GM18868 (cell line): ENCODE measurements around the gene SPAG5.

Source experiments
- ATAC-seq: cut with Tn5 transposase; IDR thresholded peaks from one replicate; pipeline ENCODE4 v1.9.1; 2021; ENCODE audit warnings: mild to moderate bottlenecking, moderate library complexity; ENCODE audit not compliant: unreplicated experiment

SPAG5 gene

DNA sequence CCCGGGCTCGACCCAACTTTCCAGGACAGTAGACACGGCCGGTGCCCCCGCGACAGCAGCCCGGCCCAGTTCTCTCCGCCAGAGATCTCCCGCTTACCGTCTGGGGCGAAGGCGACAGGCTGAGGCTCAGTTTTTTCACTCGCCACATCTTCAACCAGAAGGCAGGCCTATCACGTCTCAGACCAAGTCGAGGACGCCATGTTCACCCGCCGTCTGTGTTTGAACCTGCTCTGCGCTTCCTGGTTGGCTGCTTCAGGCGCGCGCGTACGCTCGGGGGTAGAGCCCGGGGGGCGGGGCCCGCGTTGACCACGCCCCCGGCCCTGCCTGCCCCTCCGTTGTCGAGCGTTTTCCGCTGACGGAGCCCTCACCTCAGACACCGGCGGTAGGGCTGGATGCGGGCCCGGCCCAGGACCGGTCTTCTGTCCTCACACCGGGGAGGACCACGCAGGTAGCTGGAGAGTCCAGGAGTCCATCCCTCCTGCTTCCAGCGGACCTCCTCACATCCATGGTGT lies at the start of gene SPAG5:
Gene SPAG5 (minus strand): TSS at position 227 of the 512 bp plus-strand sequence. CDS start 79 bp downstream, at position 148.
- ATAC-seq, result peak; percentile 79

DNA sequence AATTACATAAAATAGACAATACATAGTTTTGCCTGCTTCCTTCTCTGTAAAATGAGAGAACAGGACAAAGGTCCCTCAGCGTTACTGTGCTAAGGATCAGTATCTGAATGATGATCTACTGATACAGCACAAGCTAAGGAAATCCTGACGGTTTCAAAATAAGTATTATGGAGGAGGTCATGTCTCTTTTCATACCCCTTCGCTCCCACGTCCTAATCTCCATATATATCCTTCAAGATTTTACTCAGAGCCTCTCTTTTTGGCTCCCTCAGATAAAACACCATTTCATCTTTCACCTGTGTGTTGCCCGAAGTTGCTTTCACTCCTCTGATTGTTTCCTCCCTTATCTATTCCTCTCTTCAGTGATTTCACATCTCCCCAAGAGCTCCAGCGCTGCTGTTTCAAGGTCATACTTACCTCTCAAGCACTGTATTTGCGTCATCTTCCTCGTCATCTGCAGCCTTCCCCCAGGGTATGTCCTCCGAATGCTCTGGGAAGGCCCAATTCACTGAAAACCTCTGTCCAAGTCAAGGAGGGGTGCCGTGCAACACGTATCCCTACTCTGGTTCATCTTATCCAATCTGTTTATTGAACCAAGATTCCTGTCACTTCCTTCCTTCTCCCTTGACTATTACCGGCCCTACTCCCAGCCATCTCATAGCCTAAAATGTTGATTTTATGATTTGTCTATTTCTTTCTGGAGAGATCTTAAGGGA lies 47.4 kb upstream of the SPAG5 start:
- ATAC-seq, result no peak

- no peak for ATAC-seq
Measured at GRCh38 chr17:28645576-28645939, 46.7 kb upstream of the SPAG5 start.

GRCh38 chr17:28644787-28645575 lies 46.2 kb upstream of the SPAG5 start, which contains the start of gene BLTP2:
Gene BLTP2, minus strand, starts transcription at chr17:28645158. Its CDS starts 102 bp downstream, at chr17:28645056.
- ATAC-seq, result peak; percentile 90

- peak; percentile 3 for ATAC-seq
Measured at GRCh38 chr17:28643983-28644786, 45.4 kb upstream of the SPAG5 start.

GRCh38 chr17:28641579-28641978 lies 42.8 kb upstream of the SPAG5 start:
- ATAC-seq, result no peak

- ATAC-seq, result no peak
Measured at GRCh38 chr17:28635506-28635905, 36.7 kb upstream of the SPAG5 start.

DNA sequence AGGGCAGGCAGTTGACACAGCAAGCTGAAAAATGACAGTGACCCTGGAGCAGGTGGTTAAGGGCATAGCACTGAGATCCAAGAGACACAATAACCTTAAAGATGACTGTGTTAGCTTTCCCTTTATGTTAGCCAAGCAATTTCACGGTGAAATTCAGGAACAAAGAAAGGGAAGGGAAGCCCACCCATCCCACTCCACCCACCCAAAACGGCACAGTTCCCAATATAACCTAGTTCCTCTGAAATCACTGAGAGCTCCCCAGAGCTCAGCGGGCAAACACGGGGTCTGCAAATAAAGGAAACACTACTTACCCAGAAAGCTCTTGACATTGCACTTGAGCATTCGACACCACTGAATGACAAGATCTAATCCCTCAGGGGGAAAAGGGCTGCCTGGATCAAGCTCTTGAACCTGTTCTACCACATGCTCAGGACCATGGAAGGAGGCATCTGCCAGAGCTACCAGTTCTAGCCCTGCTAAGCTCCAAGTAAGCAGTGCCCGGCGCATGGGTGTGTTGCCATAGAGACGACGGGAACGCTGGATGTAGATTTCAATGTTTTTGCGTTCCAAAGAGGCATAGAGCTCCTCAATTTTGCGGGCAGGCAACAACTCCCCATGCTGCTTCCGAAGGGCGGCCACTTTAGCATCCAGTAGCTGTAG lies 35.5 kb upstream of the SPAG5 start:
- ATAC-seq, result no peak

DNA sequence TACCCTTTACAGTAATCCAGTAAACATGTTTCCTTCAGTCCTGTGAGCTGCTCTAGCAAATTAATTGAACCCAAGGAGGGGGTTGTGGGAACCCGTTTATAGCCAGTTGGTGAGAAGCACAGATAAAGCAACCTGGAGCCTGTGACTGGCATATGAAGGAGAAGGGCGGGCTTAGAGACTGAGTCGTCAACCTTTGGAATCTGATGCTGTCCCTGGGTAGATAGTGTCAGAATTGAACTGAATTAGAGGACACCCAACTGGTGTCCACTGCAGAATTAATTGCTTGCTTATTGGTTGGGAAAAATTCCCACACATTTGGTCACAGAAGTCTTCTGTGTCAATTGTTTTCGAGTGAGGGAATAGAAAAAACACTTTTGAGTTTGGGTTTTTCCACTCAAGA lies 28.0 kb upstream of the SPAG5 start:
- no peak for ATAC-seq

- no peak for ATAC-seq
Measured at GRCh38 chr17:28624148-28624547, 25.3 kb upstream of the SPAG5 start.

DNA sequence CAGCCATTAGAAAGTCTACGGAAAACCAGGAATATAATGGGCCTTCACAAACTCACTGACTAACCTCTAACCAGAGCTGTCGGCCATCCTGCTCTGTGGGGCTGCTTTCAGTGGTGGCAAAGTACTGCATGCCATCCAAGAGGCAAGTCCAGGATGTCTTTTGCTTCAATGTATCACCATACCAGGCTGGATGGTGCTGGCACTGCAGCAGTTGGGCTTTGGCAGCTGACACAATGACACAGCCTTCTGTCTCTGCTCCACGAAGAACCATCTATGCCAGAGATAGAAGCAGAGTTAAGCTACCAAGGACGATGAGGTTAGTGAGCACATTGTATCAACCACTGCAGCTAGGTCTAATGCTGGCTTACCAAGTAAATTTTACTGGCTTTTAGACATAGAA lies 24.9 kb upstream of the SPAG5 start:
- ATAC-seq, result no peak

DNA sequence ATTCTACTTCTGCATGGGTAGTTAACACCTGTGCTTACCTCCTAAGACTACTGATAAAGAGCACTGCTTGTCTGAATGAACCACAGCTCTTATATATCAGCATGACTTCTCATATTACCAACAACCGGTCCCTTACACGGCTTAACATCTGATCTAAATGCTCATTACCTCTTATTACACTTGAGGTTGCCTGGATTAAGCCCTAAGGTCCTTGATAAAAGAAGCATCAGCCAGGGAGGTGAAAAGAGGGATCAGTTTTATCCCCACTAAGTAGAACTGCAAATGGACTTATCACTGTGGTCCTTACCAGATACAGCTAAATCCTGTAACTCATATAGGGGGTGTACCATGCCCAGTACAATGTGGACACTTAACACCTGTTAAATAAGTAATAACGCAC lies 23.4 kb upstream of the SPAG5 start:
- ATAC-seq, result no peak

GRCh38 chr17:28620010-28620409 lies 21.2 kb upstream of the SPAG5 start:
- no peak for ATAC-seq

DNA sequence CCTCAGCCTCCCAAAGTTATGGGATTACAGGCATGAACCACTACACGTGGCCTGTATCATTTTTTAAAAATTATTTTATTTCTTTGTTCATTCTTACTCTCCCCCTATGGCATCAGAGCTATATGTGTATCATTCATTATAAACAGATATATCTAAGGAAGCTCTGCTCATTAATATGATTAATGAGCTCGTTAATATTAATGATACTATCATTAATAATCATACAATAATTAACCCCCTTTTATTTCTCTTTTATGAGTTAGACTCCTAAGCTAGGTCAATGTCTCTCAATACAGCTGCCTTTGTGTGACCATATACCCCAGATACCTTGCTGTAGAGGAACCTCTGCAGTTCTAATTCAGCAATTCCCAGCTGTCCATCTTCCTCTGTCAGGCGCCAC lies 19.6 kb upstream of the SPAG5 start:
- no peak for ATAC-seq

- ATAC-seq, result no peak
Measured at GRCh38 chr17:28616281-28616680, 17.5 kb upstream of the SPAG5 start.

GRCh38 chr17:28615260-28615940 lies 16.6 kb upstream of the SPAG5 start:
- ATAC-seq, result no peak

GRCh38 chr17:28613931-28614381 lies 15.1 kb upstream of the SPAG5 start, which contains the start of gene RSKR:
Gene RSKR, minus strand, starts transcription at chr17:28614185. Its CDS starts 24 bp downstream, at chr17:28614161.
- ATAC-seq, result no peak

DNA sequence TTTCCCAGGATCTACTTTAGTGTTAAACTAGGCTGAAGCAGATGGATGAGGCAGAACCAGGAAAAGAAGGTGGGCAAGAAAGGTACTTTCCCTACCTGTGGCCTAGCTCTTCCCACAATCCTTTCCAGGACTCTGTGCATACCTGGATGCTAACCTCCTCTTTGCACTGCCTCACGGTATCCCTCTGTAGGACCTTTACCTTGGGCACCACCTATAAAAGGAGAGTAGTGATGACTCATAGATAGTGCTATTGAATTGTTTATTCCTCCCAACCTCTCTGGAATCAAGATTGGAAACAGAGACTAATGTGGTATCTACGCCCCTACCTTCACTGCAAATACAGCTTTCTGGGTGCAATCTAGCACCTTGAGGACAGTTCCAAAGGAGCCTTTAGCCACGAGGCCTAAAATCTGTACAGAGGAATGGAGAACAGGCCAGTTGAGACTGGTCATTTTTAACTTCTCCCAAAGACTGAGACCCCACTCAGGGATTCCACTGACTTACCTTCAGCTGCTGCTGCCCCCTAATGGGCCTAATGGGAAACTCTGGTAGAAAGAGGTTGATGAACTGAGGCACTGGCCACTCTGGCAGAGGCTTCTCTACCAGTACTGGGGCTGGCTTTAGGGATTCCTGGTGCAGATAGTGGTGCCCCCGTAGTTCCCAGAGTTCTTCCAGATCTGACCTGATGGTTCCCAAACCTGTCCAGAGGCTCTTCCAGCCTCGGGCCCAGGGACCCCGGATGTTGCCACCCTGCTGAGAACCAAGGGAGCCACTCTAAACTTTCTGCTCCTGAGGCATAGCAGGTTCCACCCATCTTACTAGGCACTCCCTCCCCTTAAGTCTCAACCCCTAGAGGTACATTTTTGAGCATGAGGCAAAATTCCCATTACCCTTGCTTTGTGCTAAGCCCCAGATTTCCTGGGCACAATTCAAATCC lies 14.4 kb upstream of the SPAG5 start:
- ATAC-seq, result no peak

GRCh38 chr17:28612531-28612930 lies 13.7 kb upstream of the SPAG5 start:
- ATAC-seq, result no peak
